Measurements from ENCODE around the gene TMEM244.

TMEM244 gene

GRCh38 chr6:129860908-129861665 lies at the start of gene TMEM244:
Gene TMEM244, minus strand, starts transcription at chr6:129861315. Its CDS starts 127 bp downstream, at chr6:129861188.
- H3K9ac ChIP-seq (ENCODE audit: low read length in 2 of 2) = peak within 1 kb of the TSS in 1 of 2 donors; percentile 3
- H3K36me3 ChIP-seq (ENCODE audit: control insufficient read depth in 2 of 2, insufficient read depth in 2 of 2, low read length in 2 of 2) = no peaks in the 10 kb centered on the region
- no peaks in the 10 kb centered on the region for H3K9me3 ChIP-seq (ENCODE audit: control insufficient read depth in 2 of 2, low read length in 2 of 2)
- H3K4me3 ChIP-seq (ENCODE audit: low read length in 2 of 2) = peak within 1 kb of the TSS; percentile 48 to 62
- no peak within 1 kb of the TSS for H3K27ac ChIP-seq (ENCODE audit: low read length)
- no peaks in the 10 kb centered on the region for H3K4me1 ChIP-seq (ENCODE audit: control insufficient read depth, insufficient read depth, low read length)
- no peaks in the 10 kb centered on the region for H3K27me3 ChIP-seq (ENCODE audit: control insufficient read depth in 1 of 2, insufficient read depth in 2 of 2, low read length in 2 of 2)

GRCh38 chr6:129908858-129909257 lies 47.7 kb upstream of the TMEM244 start:
- Histone ChIP-seq H3K9me3 (ENCODE audit: control insufficient read depth in 2 of 2, low read length in 2 of 2) (no peaks in the 10 kb centered on the region), H3K36me3 (ENCODE audit: control insufficient read depth in 2 of 2, insufficient read depth in 2 of 2, low read length in 2 of 2) (no peaks in the 10 kb centered on the region), H3K4me1 (ENCODE audit: control insufficient read depth, insufficient read depth, low read length) (no peaks in the 10 kb centered on the region), H3K4me3 (ENCODE audit: low read length in 2 of 2) (no peak overlapping the region), H3K9ac (ENCODE audit: low read length in 2 of 2) (no peak overlapping the region), H3K27ac (ENCODE audit: low read length) (no peak overlapping the region), H3K27me3 (ENCODE audit: control insufficient read depth in 1 of 2, insufficient read depth in 2 of 2, low read length in 2 of 2) (no peaks in the 10 kb centered on the region)

- H3K4me3 ChIP-seq (ENCODE audit: low read length in 2 of 2) = no peak overlapping the region
- no peaks in the 10 kb centered on the region for H3K9me3 ChIP-seq (ENCODE audit: control insufficient read depth in 2 of 2, low read length in 2 of 2)
- H3K36me3 ChIP-seq (ENCODE audit: control insufficient read depth in 2 of 2, insufficient read depth in 2 of 2, low read length in 2 of 2) = no peaks in the 10 kb centered on the region
- H3K27ac ChIP-seq (ENCODE audit: low read length) = no peak overlapping the region
- H3K9ac ChIP-seq (ENCODE audit: low read length in 2 of 2) = no peak overlapping the region
- H3K4me1 ChIP-seq (ENCODE audit: control insufficient read depth, insufficient read depth, low read length) = no peaks in the 10 kb centered on the region
- no peaks in the 10 kb centered on the region for H3K27me3 ChIP-seq (ENCODE audit: control insufficient read depth in 1 of 2, insufficient read depth in 2 of 2, low read length in 2 of 2)
Measured at GRCh38 chr6:129908356-129908755, 47.2 kb upstream of the TMEM244 start.

- H3K9ac ChIP-seq (ENCODE audit: low read length in 2 of 2) = no peak overlapping the region
- H3K9me3 ChIP-seq (ENCODE audit: control insufficient read depth in 2 of 2, low read length in 2 of 2) = no peaks in the 10 kb centered on the region
- H3K27ac ChIP-seq (ENCODE audit: low read length) = no peak overlapping the region
- no peak overlapping the region for H3K4me3 ChIP-seq (ENCODE audit: low read length in 2 of 2)
- H3K27me3 ChIP-seq (ENCODE audit: control insufficient read depth in 1 of 2, insufficient read depth in 2 of 2, low read length in 2 of 2) = no peaks in the 10 kb centered on the region
- H3K4me1 ChIP-seq (ENCODE audit: control insufficient read depth, insufficient read depth, low read length) = no peaks in the 10 kb centered on the region
- no peaks in the 10 kb centered on the region for H3K36me3 ChIP-seq (ENCODE audit: control insufficient read depth in 2 of 2, insufficient read depth in 2 of 2, low read length in 2 of 2)
Measured at GRCh38 chr6:129906515-129907077, 45.5 kb upstream of the TMEM244 start.

GRCh38 chr6:129903082-129903481 lies 42.0 kb upstream of the TMEM244 start:
- H3K27ac ChIP-seq (ENCODE audit: low read length) = no peak overlapping the region
- H3K9ac ChIP-seq (ENCODE audit: low read length in 2 of 2) = no peak overlapping the region
- H3K36me3 ChIP-seq (ENCODE audit: control insufficient read depth in 2 of 2, insufficient read depth in 2 of 2, low read length in 2 of 2) = no peaks in the 10 kb centered on the region
- H3K27me3 ChIP-seq (ENCODE audit: control insufficient read depth in 1 of 2, insufficient read depth in 2 of 2, low read length in 2 of 2) = no peaks in the 10 kb centered on the region
- H3K4me1 ChIP-seq (ENCODE audit: control insufficient read depth, insufficient read depth, low read length) = no peaks in the 10 kb centered on the region
- H3K4me3 ChIP-seq (ENCODE audit: low read length in 2 of 2) = no peak overlapping the region
- H3K9me3 ChIP-seq (ENCODE audit: control insufficient read depth in 2 of 2, low read length in 2 of 2) = no peaks in the 10 kb centered on the region

- no peaks in the 10 kb centered on the region for H3K4me1 ChIP-seq (ENCODE audit: control insufficient read depth, insufficient read depth, low read length)
Measured at GRCh38 chr6:129902681-129903080, 41.6 kb upstream of the TMEM244 start.

GRCh38 chr6:129901910-129902309 lies 40.8 kb upstream of the TMEM244 start:
- Histone ChIP-seq H3K9ac (ENCODE audit: low read length in 2 of 2) (no peak overlapping the region), H3K9me3 (ENCODE audit: control insufficient read depth in 2 of 2, low read length in 2 of 2) (no peaks in the 10 kb centered on the region), H3K4me3 (ENCODE audit: low read length in 2 of 2) (no peak overlapping the region), H3K36me3 (ENCODE audit: control insufficient read depth in 2 of 2, insufficient read depth in 2 of 2, low read length in 2 of 2) (no peaks in the 10 kb centered on the region), H3K4me1 (ENCODE audit: control insufficient read depth, insufficient read depth, low read length) (no peaks in the 10 kb centered on the region), H3K27me3 (ENCODE audit: control insufficient read depth in 1 of 2, insufficient read depth in 2 of 2, low read length in 2 of 2) (no peaks in the 10 kb centered on the region), H3K27ac (ENCODE audit: low read length) (no peak overlapping the region)

More at GRCh38 chr6:129902681-129903080, 41.6 kb upstream of the TMEM244 start:
- Histone ChIP-seq H3K9me3 (ENCODE audit: control insufficient read depth in 2 of 2, low read length in 2 of 2) (no peaks in the 10 kb centered on the region), H3K4me3 (ENCODE audit: low read length in 2 of 2) (no peak overlapping the region), H3K9ac (ENCODE audit: low read length in 2 of 2) (no peak overlapping the region), H3K36me3 (ENCODE audit: control insufficient read depth in 2 of 2, insufficient read depth in 2 of 2, low read length in 2 of 2) (no peaks in the 10 kb centered on the region), H3K27me3 (ENCODE audit: control insufficient read depth in 1 of 2, insufficient read depth in 2 of 2, low read length in 2 of 2) (no peaks in the 10 kb centered on the region), H3K27ac (ENCODE audit: low read length) (no peak overlapping the region)

GRCh38 chr6:129895692-129896091 lies 34.6 kb upstream of the TMEM244 start:
- Histone ChIP-seq H3K4me1 (ENCODE audit: control insufficient read depth, insufficient read depth, low read length) (no peaks in the 10 kb centered on the region), H3K4me3 (ENCODE audit: low read length in 2 of 2) (no peak overlapping the region), H3K36me3 (ENCODE audit: control insufficient read depth in 2 of 2, insufficient read depth in 2 of 2, low read length in 2 of 2) (no peaks in the 10 kb centered on the region), H3K9me3 (ENCODE audit: control insufficient read depth in 2 of 2, low read length in 2 of 2) (no peaks in the 10 kb centered on the region), H3K27me3 (ENCODE audit: control insufficient read depth in 1 of 2, insufficient read depth in 2 of 2, low read length in 2 of 2) (no peaks in the 10 kb centered on the region), H3K27ac (ENCODE audit: low read length) (no peak overlapping the region), H3K9ac (ENCODE audit: low read length in 2 of 2) (no peak overlapping the region)

GRCh38 chr6:129894921-129895320 lies 33.8 kb upstream of the TMEM244 start:
- Histone ChIP-seq H3K9me3 (ENCODE audit: control insufficient read depth in 2 of 2, low read length in 2 of 2) (no peaks in the 10 kb centered on the region), H3K4me1 (ENCODE audit: control insufficient read depth, insufficient read depth, low read length) (no peaks in the 10 kb centered on the region), H3K27me3 (ENCODE audit: control insufficient read depth in 1 of 2, insufficient read depth in 2 of 2, low read length in 2 of 2) (no peaks in the 10 kb centered on the region), H3K9ac (ENCODE audit: low read length in 2 of 2) (no peak overlapping the region), H3K4me3 (ENCODE audit: low read length in 2 of 2) (no peak overlapping the region), H3K27ac (ENCODE audit: low read length) (no peak overlapping the region), H3K36me3 (ENCODE audit: control insufficient read depth in 2 of 2, insufficient read depth in 2 of 2, low read length in 2 of 2) (no peaks in the 10 kb centered on the region)

- no peaks in the 10 kb centered on the region for H3K27me3 ChIP-seq (ENCODE audit: control insufficient read depth in 1 of 2, insufficient read depth in 2 of 2, low read length in 2 of 2)
- H3K27ac ChIP-seq (ENCODE audit: low read length) = no peak overlapping the region
- H3K9me3 ChIP-seq (ENCODE audit: control insufficient read depth in 2 of 2, low read length in 2 of 2) = no peaks in the 10 kb centered on the region
- H3K4me3 ChIP-seq (ENCODE audit: low read length in 2 of 2) = no peak overlapping the region
- no peaks in the 10 kb centered on the region for H3K4me1 ChIP-seq (ENCODE audit: control insufficient read depth, insufficient read depth, low read length)
- no peaks in the 10 kb centered on the region for H3K36me3 ChIP-seq (ENCODE audit: control insufficient read depth in 2 of 2, insufficient read depth in 2 of 2, low read length in 2 of 2)
- H3K9ac ChIP-seq (ENCODE audit: low read length in 2 of 2) = no peak overlapping the region
Measured at GRCh38 chr6:129893640-129894039, 32.5 kb upstream of the TMEM244 start.

- H3K4me1 ChIP-seq (ENCODE audit: control insufficient read depth, insufficient read depth, low read length) = no peaks in the 10 kb centered on the region
- H3K36me3 ChIP-seq (ENCODE audit: control insufficient read depth in 2 of 2, insufficient read depth in 2 of 2, low read length in 2 of 2) = no peaks in the 10 kb centered on the region
- no peak overlapping the region for H3K4me3 ChIP-seq (ENCODE audit: low read length in 2 of 2)
- H3K9me3 ChIP-seq (ENCODE audit: control insufficient read depth in 2 of 2, low read length in 2 of 2) = no peaks in the 10 kb centered on the region
- no peaks in the 10 kb centered on the region for H3K27me3 ChIP-seq (ENCODE audit: control insufficient read depth in 1 of 2, insufficient read depth in 2 of 2, low read length in 2 of 2)
- no peak overlapping the region for H3K9ac ChIP-seq (ENCODE audit: low read length in 2 of 2)
- no peak overlapping the region for H3K27ac ChIP-seq (ENCODE audit: low read length)
Measured at GRCh38 chr6:129890701-129891100, 29.6 kb upstream of the TMEM244 start.
